Activated CD8-positive, alpha-beta memory T cell treated with anti-CD3 and anti-CD28 coated beads, Interleukin-2, amount 50 U/mL, for 24 hours (primary cell): ENCODE results near the gene KCNMA1.
"Not testable (repeated sequence)": the region's sequence is repeated elsewhere in the genome, so short reads cannot be mapped to it uniquely, and the experiment has no call there.

Source experiments
- DNase-seq: peaks from one replicate; pipeline ENCODE4 v3.0.0-alpha.2; 2020; ENCODE audit errors: extremely low read depth

KCNMA1 gene

GRCh38 chr10:77605466-77605865, 32.1 kb downstream of the KCNMA1 start:
- DNase-seq: no peak

- DNase-seq: no peak
Observed at GRCh38 chr10:77604941-77605351, 32.7 kb downstream of the KCNMA1 start.

GRCh38 chr10:77604063-77604462, 33.5 kb downstream of the KCNMA1 start:
- DNase-seq: no peak

GRCh38 chr10:77603534-77603927, 34.1 kb downstream of the KCNMA1 start:
- no peak for DNase-seq

GRCh38 chr10:77602913-77603533, 34.6 kb downstream of the KCNMA1 start:
- DNase-seq: no peak

- no peak for DNase-seq
Observed at GRCh38 chr10:77602231-77602912, 35.2 kb downstream of the KCNMA1 start.

GRCh38 chr10:77601488-77601887, 36.1 kb downstream of the KCNMA1 start:
- DNase-seq: no peak

- DNase-seq: no peak
Observed at GRCh38 chr10:77600640-77601039, 37.0 kb downstream of the KCNMA1 start.

GRCh38 chr10:77599651-77600050, 38.0 kb downstream of the KCNMA1 start:
- DNase-seq: no peak

GRCh38 chr10:77598606-77599005, 39.0 kb downstream of the KCNMA1 start:
- DNase-seq: no peak

- no peak for DNase-seq
Observed at GRCh38 chr10:77597560-77597959, 40.0 kb downstream of the KCNMA1 start.

GRCh38 chr10:77594471-77594783, 43.2 kb downstream of the KCNMA1 start:
- DNase-seq: no peak

GRCh38 chr10:77593771-77594470, 43.7 kb downstream of the KCNMA1 start:
- DNase-seq: no peak

- no peak for DNase-seq
Observed at GRCh38 chr10:77592946-77593636, 44.5 kb downstream of the KCNMA1 start.

GRCh38 chr10:77592510-77592909, 45.1 kb downstream of the KCNMA1 start:
- no peak for DNase-seq

GRCh38 chr10:77591238-77591880, 46.2 kb downstream of the KCNMA1 start:
- DNase-seq: no peak

- no peak for DNase-seq
Observed at GRCh38 chr10:77590344-77591237, 47.0 kb downstream of the KCNMA1 start.

GRCh38 chr10:77589703-77590102, 47.9 kb downstream of the KCNMA1 start:
- DNase-seq: not testable (repeated sequence)

- no peak for DNase-seq
Observed at GRCh38 chr10:77588886-77589285, 48.7 kb downstream of the KCNMA1 start.

GRCh38 chr10:77587416-77587790, 50.2 kb downstream of the KCNMA1 start:
- DNase-seq: no peak
